Gastrocnemius medialis (tissue), 4 donors: ENCODE results near the gene NT5C3B. TPM values are rescaled to one million over a fixed set of nuclear protein-coding genes. Genes with fewer than 3 reads are reported as not detected.
"Not testable (repeated sequence)": the region's sequence is repeated elsewhere in the genome, so short reads cannot be mapped to it uniquely, and the experiment has no call there.

ENCODE experiments used
- ATAC-seq, 2 donors: fragments of 150-250 bp; one replicate each; pipeline ENCODE4 v1.9.1; 2016
- DNase-seq, 2 donors: peaks; one replicate each; pipeline ENCODE4 v3.0.0-alpha.2; 2019
- H3K27ac ChIP-seq, 4 donors: fragments of 200-600 bp; sonication (generic); 1 replicate in 1 of 4; 2 replicates in 3 of 4; pipeline ENCODE4 v1.5.1; 2016 to 2018; ENCODE audit warnings: mild to moderate bottlenecking in 2 of 4, moderate library complexity in 1 of 4
- H3K27me3 ChIP-seq, 3 donors: fragments of 200-600 bp; sonication (generic) in 2 of 3; 1 replicate in 1 of 3; 2 replicates in 2 of 3; pipeline versions ENCODE4 v1.5.1 to v1.6.0; 2016 to 2019; ENCODE audit warnings: mild to moderate bottlenecking in 1 of 3, moderate library complexity in 1 of 3
- H3K36me3 ChIP-seq, 2 donors: fragments of 200-600 bp; sonication (generic) in 1 of 2; one replicate each; pipeline ENCODE4 v1.5.1; 2017 to 2018
- H3K4me1 ChIP-seq, 2 donors: fragments of 200-600 bp; sonication (generic) in 1 of 2; one replicate each; pipeline ENCODE4 v1.5.1; 2016 to 2017; ENCODE audit warnings: mild to moderate bottlenecking in 2 of 2
- H3K4me3 ChIP-seq, 4 donors: fragments of 200-600 bp; sonication (generic) in 3 of 4; 1 replicate in 1 of 4; 2 replicates in 3 of 4; pipeline ENCODE4 v1.5.1; 2016 to 2019; ENCODE audit warnings: mild to moderate bottlenecking in 2 of 4
- H3K9me3 ChIP-seq, 3 donors: fragments of 200-600 bp; sonication (generic) in 2 of 3; 1 replicate in 1 of 3; 2 replicates in 2 of 3; pipeline ENCODE4 v1.5.1; 2016 to 2019
- CTCF ChIP-seq, 5 experiments: fragments of 450-650 bp in 3 of 5; fragments of 200-600 bp in 2 of 5; sonication (generic) in 2 of 5; IDR thresholded peaks in 4 of 5; conservative IDR thresholded peaks in 1 of 5; 1 replicate in 4 of 5; 2 replicates in 1 of 5; pipeline ENCODE4 v1.5.1; 2016 to 2019; ENCODE audit warnings: antibody characterized with exemption in 5 of 5, mild to moderate bottlenecking in 3 of 5, moderate library complexity in 3 of 5
- POLR2A ChIP-seq, 2 donors: fragments of 450-650 bp; IDR thresholded peaks; one replicate each; pipeline ENCODE4 v1.6.1; 2017; ENCODE audit warnings: antibody characterized with exemption in 2 of 2, mild to moderate bottlenecking in 2 of 2, moderate library complexity in 2 of 2
- in situ Hi-C, 4 donors: fragments of 200-750 bp; cut with MboI; loops; one replicate each; pipeline versions ENCODE4 v1.15.0 to v1.8.0; 2017; ENCODE audit warnings: low sequenced_read_pairs in 4 of 4
- intact Hi-C: fragments of 100-400 bp; cut with DNase I; formaldehyde crosslinking; loops from one replicate; pipeline ENCODE4 v1.15.1; 2023; ENCODE audit warnings: low total_unique reads
- total RNA-seq, 4 donors: library from RNA; depleted of rRNA; stranded (reverse); fragments of >200 nt; gene quantifications; one replicate each; pipeline versions ENCODE4 v1.1.0 to v1.2.3, GENCODE V29; 2016

Gene NT5C3B
- total RNA-seq, 4 donors from 2014 or later = 13.8 to 27.6 (median 23.1) TPM

- TF ChIP-seq CTCF (IDR thresholded peaks at IDR 0.05 in 4 of 5, conservative IDR thresholded peaks at IDR 0.05 in 1 of 5) (no peak), POLR2A (IDR thresholded peaks at IDR 0.05) (no peak)
- H3K4me3 ChIP-seq = no peak overlapping the region
- no peaks in the 10 kb centered on the region for H3K9me3 ChIP-seq
- no peaks in the 10 kb centered on the region for H3K27me3 ChIP-seq
- peaks cover 13 to 16% of the 10 kb centered on the region in 2 donors for H3K4me1 ChIP-seq
- no peak for DNase-seq
- peaks cover 0 to 8% of the 10 kb centered on the region in 2 donors for H3K36me3 ChIP-seq
- H3K27ac ChIP-seq = peak overlapping the region in 1 of 4 donors; percentile 4
- intact Hi-C loops = no loop called here
- in situ Hi-C loops = no loop called here
- no peak for ATAC-seq
Observed at GRCh38 chr17:41849251-41849990, 13.4 kb upstream of the NT5C3B start.

GRCh38 chr17:41848788-41849187 lies 12.8 kb upstream of the NT5C3B start:
- intact Hi-C loops = no loop called here
- no peak for TF ChIP-seq CTCF (IDR thresholded peaks at IDR 0.05 in 4 of 5, conservative IDR thresholded peaks at IDR 0.05 in 1 of 5)
- TF ChIP-seq POLR2A (IDR thresholded peaks at IDR 0.05) = no peak
- Histone ChIP-seq H3K4me3 (no peak overlapping the region), H3K36me3 (peaks cover 0 to 2% of the 10 kb centered on the region in 2 donors), H3K27me3 (no peaks in the 10 kb centered on the region), H3K27ac (no peak overlapping the region), H3K9me3 (no peaks in the 10 kb centered on the region), H3K4me1 (peaks cover 13 to 16% of the 10 kb centered on the region in 2 donors)
- no peak for ATAC-seq
- in situ Hi-C loops = no loop called here
- no peak for DNase-seq

GRCh38 chr17:41844971-41845370 lies 8.9 kb upstream of the NT5C3B start:
- DNase-seq (no peak), ATAC-seq (no peak)
- intact Hi-C loops = no loop called here
- Histone ChIP-seq H3K4me3 (no peak overlapping the region), H3K9me3 (no peaks in the 10 kb centered on the region), H3K27ac (no peak overlapping the region), H3K4me1 (peaks cover 2 to 3% of the 10 kb centered on the region in 2 donors), H3K36me3 (no peaks in the 10 kb centered on the region), H3K27me3 (no peaks in the 10 kb centered on the region)
- in situ Hi-C loops = no loop called here
- no peak for TF ChIP-seq POLR2A (IDR thresholded peaks at IDR 0.05)
- TF ChIP-seq CTCF (IDR thresholded peaks at IDR 0.05 in 4 of 5, conservative IDR thresholded peaks at IDR 0.05 in 1 of 5) = no peak

- H3K27me3 ChIP-seq, H3K36me3 ChIP-seq, intact Hi-C loops, H3K4me3 ChIP-seq, DNase-seq, in situ Hi-C loops, ATAC-seq, H3K9me3 ChIP-seq, H3K27ac ChIP-seq, H3K4me1 ChIP-seq: not testable (repeated sequence)
Observed at GRCh38 chr17:41840781-41841180, 4.7 kb upstream of the NT5C3B start.

DNA sequence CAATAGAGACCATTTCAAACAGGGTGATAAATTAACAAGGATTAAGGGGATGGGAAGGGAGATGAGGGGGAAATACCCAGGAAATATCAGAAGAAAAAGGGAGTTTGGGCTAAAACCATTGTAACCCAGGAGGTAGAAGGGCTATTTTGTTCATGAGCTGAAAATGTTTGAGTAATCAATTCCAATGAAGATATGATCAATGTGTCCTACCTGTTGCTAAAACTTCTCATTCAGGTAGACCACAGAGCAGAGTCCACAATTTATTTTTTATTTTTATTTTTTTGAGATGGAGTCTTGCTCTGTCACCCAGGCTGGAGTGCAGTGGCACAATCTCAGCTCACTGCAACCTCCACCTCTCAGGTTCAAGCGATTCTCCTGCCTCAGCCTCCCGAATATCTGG lies 3.4 kb upstream of the NT5C3B start:
- H3K27ac ChIP-seq, DNase-seq, intact Hi-C loops, H3K4me1 ChIP-seq, ATAC-seq, H3K9me3 ChIP-seq, in situ Hi-C loops, H3K27me3 ChIP-seq, H3K36me3 ChIP-seq, H3K4me3 ChIP-seq: not testable (repeated sequence)
